Measurements from ENCODE around the gene ZNF354B.

Gene ZNF354B

GRCh38 chr5:178883815-178884430, 24.2 kb downstream of the ZNF354B start:
- DNase-seq: no peak

DNA sequence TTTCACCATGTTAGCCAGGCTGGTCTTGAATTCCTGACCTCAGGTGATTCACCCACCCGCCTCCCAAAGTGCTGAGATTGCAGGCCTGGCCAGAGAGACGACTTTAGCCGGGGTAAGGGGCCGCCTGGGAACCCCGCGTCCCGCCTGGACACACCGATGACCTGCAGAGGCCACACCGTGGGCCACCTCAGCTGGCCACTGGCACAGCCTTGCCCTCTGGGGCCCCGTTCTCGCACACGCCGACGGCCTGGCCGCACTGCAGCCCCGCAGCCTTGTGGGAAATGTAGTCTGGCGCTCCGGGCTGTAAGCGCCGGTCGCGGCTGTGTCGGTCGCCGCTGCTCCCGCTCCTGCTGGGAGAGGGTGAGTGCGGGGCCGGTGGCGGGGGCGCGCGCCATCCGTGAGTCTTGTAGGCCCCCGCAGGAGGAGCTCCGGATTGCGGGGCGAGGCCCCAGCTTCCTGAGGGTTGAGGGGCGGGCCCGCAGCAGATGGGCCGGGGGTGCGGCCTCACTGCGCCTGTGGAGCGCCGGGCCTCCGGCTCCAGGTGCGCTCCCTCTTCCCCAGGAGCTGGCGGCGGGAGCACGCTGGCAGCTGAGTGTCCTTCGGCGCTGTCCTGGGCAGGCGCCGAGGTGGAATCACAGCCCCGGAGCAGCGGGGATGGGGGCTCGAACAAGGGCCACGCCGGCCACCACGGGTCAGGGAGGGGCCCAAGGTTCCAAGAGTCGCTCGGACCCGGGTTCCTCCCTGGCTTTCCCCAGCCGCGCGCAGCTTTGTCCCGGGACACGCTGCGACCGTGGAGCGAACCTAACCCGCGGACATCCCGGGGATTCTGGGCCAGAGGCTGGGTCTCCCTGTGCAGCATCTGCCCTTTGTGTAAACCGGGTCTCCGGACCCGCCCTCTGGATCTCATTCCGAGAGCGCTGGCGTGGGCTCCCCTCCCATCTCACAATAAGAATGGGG, 36.1 kb downstream of the ZNF354B start, which contains the start of gene ZFP2:
TSS of gene ZFP2 (plus strand) at position 299 of the 957 bp plus-strand sequence. CDS start 35,401 bp downstream, outside the sequence.
- no peak for DNase-seq

GRCh38 chr5:178899289-178899688, 39.5 kb downstream of the ZNF354B start:
- DNase-seq: no peak

DNA sequence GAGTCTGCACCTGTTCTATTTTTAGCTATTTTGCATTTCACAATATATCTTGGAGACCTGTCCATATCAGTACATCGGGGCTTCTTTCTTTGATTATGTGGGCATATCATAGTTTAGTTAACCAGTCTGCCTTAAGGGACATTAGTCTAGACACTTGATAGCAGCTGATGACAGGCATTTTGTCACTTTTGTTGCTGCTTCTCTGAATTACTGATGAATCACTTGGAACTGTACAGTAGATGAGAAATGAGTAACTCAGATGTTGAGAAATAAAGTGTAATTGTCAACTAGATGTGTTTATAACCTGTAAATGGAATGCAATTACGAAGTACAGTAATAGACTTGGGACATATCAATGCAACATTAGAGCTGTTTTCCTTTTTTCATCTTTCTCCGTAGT, 43.1 kb downstream of the ZNF354B start:
- no peak for DNase-seq

- no peak for DNase-seq
Observed at GRCh38 chr5:178931846-178932760, 72.3 kb downstream of the ZNF354B start.
